K562 (cell line): Measurements from ENCODE around the gene SBK3. TPM values are rescaled to one million over a fixed set of nuclear protein-coding genes. Genes with fewer than 3 reads are reported as not detected.

Experiments
- BMI1 ChIP-seq: fragments of 150-350 bp; IDR thresholded peaks from 2 replicates; pipeline ENCODE4 v1.6.1; 2014; ENCODE audit warnings: low read length
- CBFB ChIP-seq: sonication (generic); formaldehyde crosslinking; IDR thresholded peaks from 2 replicates; pipeline ENCODE4 v1.4.0; 2020; ENCODE audit warnings: mild to moderate bottlenecking, missing genetic modification reagents
- CHD2 ChIP-seq: IDR thresholded peaks from 2 replicates; pipeline ENCODE4 v1.6.1; 2011; ENCODE audit warnings: low read depth, low read length
- CTBP1 ChIP-seq: fragments of 450-650 bp; IDR thresholded peaks from 2 replicates; pipeline ENCODE4 v1.6.1; 2016; ENCODE audit warnings: borderline replicate concordance
- ETS2 ChIP-seq: IDR thresholded peaks from 2 replicates; pipeline ENCODE4 v1.6.1; 2016; ENCODE audit warnings: borderline replicate concordance, missing genetic modification characterization, mild to moderate bottlenecking, moderate library complexity, missing compliant biosample characterization; ENCODE audit not compliant: poor library complexity, severe bottlenecking
- HNRNPL ChIP-seq: fragments of 200-400 bp; formaldehyde crosslinking; IDR thresholded peaks from 2 replicates; pipeline ENCODE4 v1.6.1; 2017; ENCODE audit warnings: low read depth, mild to moderate bottlenecking, low read length
- KLF10 ChIP-seq: fragments of 250-450 bp; sonication (Bioruptor Pico); IDR thresholded peaks from 2 replicates; pipeline ENCODE4 v1.6.1; 2021; ENCODE audit warnings: matching md5 sums
- L3MBTL2 ChIP-seq: fragments of 450-650 bp; IDR thresholded peaks from 2 replicates; pipeline ENCODE4 v1.6.1; 2016; ENCODE audit warnings: mild to moderate bottlenecking, moderate library complexity
- LCOR ChIP-seq: sonication (generic); formaldehyde crosslinking; IDR thresholded peaks from 2 replicates; pipeline ENCODE4 v1.8.0; 2022; ENCODE audit warnings: mild to moderate bottlenecking, missing genetic modification reagents
- MAZ ChIP-seq, 2 experiments: fragments of 450-650 bp in 1 of 2; sonication (generic) in 1 of 2; formaldehyde crosslinking; IDR thresholded peaks in 1 of 2; conservative IDR thresholded peaks in 1 of 2; 2 replicates each; pipeline versions ENCODE4 v1.4.0 to v1.5.0; 2020; ENCODE audit warnings: mild to moderate bottlenecking in 1 of 2, missing genetic modification reagents in 1 of 2
- MEF2D ChIP-seq: conservative IDR thresholded peaks from 2 replicates; pipeline ENCODE4 v1.6.1; 2016; ENCODE audit warnings: low read depth, missing genetic modification characterization, missing compliant biosample characterization
- POLR2G ChIP-seq: fragments of 200-400 bp; formaldehyde crosslinking; IDR thresholded peaks from 2 replicates; pipeline ENCODE4 v1.6.1; 2017; ENCODE audit warnings: low read depth, mild to moderate bottlenecking, antibody characterized with exemption, low read length, moderate library complexity
- POU5F1 ChIP-seq: fragments of 150-350 bp; IDR thresholded peaks from 2 replicates; pipeline ENCODE4 v1.6.1; 2014; ENCODE audit warnings: borderline replicate concordance, low read length, low read depth, mild to moderate bottlenecking; ENCODE audit not compliant: partially characterized antibody
- RBM22 ChIP-seq: fragments of 200-400 bp; formaldehyde crosslinking; IDR thresholded peaks from 2 replicates; pipeline ENCODE4 v1.6.1; 2018; ENCODE audit warnings: low read length, low read depth; ENCODE audit not compliant: poor library complexity, severe bottlenecking
- SETDB1 ChIP-seq: IDR thresholded peaks from one replicate; pipeline ENCODE4 v1.6.1; 2012; ENCODE audit warnings: low read length, control low read depth, inconsistent platforms
- SIN3B ChIP-seq: fragments of 450-650 bp; IDR thresholded peaks from 2 replicates; pipeline ENCODE4 v1.6.1; 2017; ENCODE audit warnings: low read depth, mild to moderate bottlenecking, moderate library complexity
- SP2 ChIP-seq: IDR thresholded peaks from 2 replicates; pipeline ENCODE4 v1.6.1; 2011; ENCODE audit warnings: mild to moderate bottlenecking, low read depth, low read length, moderate library complexity; ENCODE audit not compliant: poor library complexity, severe bottlenecking; ENCODE audit errors: extremely low read depth
- TAF9B ChIP-seq: fragments of 450-650 bp; IDR thresholded peaks from 2 replicates; pipeline ENCODE4 v1.6.1; 2018; ENCODE audit warnings: mild to moderate bottlenecking; ENCODE audit not compliant: partially characterized antibody
- TRIM28 ChIP-seq: fragments of 450-650 bp; IDR thresholded peaks from 2 replicates; pipeline ENCODE4 v1.6.1; 2017
- ZNF408 ChIP-seq: fragments of 250-450 bp; sonication (Bioruptor Pico); IDR thresholded peaks from 2 replicates; pipeline ENCODE4 v1.4.0; 2020; ENCODE audit warnings: low read depth, mild to moderate bottlenecking, moderate library complexity
- ZNF444 ChIP-seq: fragments of 250-450 bp; sonication (Bioruptor Pico); IDR thresholded peaks from 2 replicates; pipeline ENCODE4 v1.4.0; 2020; ENCODE audit warnings: mild to moderate bottlenecking, moderate library complexity
- ZNF551 ChIP-seq: fragments of 250-450 bp; sonication (Bioruptor Pico); IDR thresholded peaks from 2 replicates; pipeline ENCODE4 v1.5.0; 2021; ENCODE audit warnings: mild to moderate bottlenecking, moderate library complexity
- ZNF785 ChIP-seq: fragments of 250-450 bp; sonication (Bioruptor Pico); IDR thresholded peaks from 2 replicates; pipeline ENCODE4 v1.4.0; 2020; ENCODE audit warnings: mild to moderate bottlenecking
- polyA plus RNA-seq, 8 experiments: library from polyadenylated mRNA; depleted of rRNA in 4 of 8; stranded (reverse) in 5 of 8; unstranded in 3 of 8; fragments of >200 nt; fragmentation: Nextera tagmentation in 2 of 8; fragmentation: Illumina TruSeq in 1 of 8; extraction: Ambion mirVana in 2 of 8; extraction: Trizol in 1 of 8; gene quantifications; 2 replicates each; pipeline versions ENCODE4 v1.2.1 to v1.2.3, GENCODE V29; 2011 to 2014; ENCODE audit warnings: inconsistent platforms in 1 of 8, missing spikeins in 1 of 8
- total RNA-seq, 7 experiments: library from RNA; depleted of rRNA in 6 of 7; stranded (reverse); fragments of >200 nt in 6 of 7; fragmentation: Illumina TruSeq in 2 of 7; extraction: Trizol in 2 of 7; gene quantifications; 2 replicates each; pipeline versions ENCODE4 v1.2.1 to v1.2.3, GENCODE V29; 2011 to 2021; ENCODE audit warnings: low replicate concordance in 1 of 7
- TF ChIP-seq, protein P1 (sequence below): fragments of 250-450 bp; sonication (Bioruptor Pico); IDR thresholded peaks from 2 replicates; pipeline ENCODE4 v1.8.0; 2022; ENCODE audit warnings: inconsistent platforms, mild to moderate bottlenecking, moderate library complexity, borderline replicate concordance
- TF ChIP-seq, protein P2 (sequence below): fragments of 450-650 bp; conservative IDR thresholded peaks from 2 replicates; pipeline ENCODE4 v1.6.1; 2016; ENCODE audit warnings: missing genetic modification characterization, low read depth, mild to moderate bottlenecking, control low read depth, missing compliant biosample characterization
- TF ChIP-seq, protein P3 (sequence below): sonication (generic); formaldehyde crosslinking; IDR thresholded peaks from 2 replicates; pipeline ENCODE4 v1.8.0; 2022; ENCODE audit warnings: mild to moderate bottlenecking, missing genetic modification reagents

SBK3 gene
- total and polyA plus RNA-seq, 9 of the 15 experiments (the other 6 are each of a cell fraction or from before 2014, with no cell fraction given) = 0.11 to 0.43 (median 0.13) TPM; not detected in 6

DNA sequence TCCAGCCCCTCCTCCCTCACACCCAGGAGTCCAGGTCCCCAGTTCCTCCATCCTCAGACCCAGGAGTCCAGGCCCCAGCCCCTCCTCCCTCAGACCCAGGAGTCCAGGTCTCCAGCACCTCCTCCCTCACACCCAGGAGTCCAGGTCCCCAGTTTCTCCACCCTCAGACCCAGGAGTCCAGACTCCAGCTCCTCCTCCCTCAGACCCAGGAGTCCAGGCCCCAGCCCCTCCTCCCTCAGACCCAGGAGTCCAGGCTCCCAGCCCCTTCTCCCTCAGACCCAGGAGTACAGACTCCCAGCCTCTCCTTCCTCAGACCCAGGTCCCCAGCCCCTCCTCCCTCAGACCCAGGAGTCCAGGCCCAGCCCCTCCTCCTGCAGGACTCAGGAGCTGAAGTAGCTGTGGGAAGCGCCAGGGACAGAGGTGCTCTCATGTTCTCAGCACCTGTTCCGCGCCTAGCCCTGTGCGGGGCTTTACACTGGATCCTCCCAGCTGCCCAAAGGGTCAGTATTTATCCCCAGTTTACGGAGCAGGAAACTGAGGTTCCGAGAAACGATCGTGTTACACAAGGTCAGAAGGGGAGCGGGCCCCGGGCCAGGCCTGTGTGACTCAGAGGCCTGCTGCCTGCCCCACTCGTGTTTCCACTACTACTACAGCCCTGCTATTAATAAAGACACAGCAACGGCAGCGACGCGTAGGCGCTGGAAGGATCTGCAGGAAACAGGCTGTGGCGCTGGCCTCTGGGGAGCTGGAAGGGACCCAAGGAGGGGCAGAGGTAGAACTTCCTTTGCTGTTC lies 1.7 kb upstream of the SBK3 start (continued):
- TF ChIP-seq, protein P1, sequence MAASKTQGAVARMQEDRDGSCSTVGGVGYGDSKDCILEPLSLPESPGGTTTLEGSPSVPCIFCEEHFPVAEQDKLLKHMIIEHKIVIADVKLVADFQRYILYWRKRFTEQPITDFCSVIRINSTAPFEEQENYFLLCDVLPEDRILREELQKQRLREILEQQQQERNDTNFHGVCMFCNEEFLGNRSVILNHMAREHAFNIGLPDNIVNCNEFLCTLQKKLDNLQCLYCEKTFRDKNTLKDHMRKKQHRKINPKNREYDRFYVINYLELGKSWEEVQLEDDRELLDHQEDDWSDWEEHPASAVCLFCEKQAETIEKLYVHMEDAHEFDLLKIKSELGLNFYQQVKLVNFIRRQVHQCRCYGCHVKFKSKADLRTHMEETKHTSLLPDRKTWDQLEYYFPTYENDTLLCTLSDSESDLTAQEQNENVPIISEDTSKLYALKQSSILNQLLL = no peak
- no peak for TF ChIP-seq TAF9B
- no peak for TF ChIP-seq SIN3B
- TF ChIP-seq, protein P2, sequence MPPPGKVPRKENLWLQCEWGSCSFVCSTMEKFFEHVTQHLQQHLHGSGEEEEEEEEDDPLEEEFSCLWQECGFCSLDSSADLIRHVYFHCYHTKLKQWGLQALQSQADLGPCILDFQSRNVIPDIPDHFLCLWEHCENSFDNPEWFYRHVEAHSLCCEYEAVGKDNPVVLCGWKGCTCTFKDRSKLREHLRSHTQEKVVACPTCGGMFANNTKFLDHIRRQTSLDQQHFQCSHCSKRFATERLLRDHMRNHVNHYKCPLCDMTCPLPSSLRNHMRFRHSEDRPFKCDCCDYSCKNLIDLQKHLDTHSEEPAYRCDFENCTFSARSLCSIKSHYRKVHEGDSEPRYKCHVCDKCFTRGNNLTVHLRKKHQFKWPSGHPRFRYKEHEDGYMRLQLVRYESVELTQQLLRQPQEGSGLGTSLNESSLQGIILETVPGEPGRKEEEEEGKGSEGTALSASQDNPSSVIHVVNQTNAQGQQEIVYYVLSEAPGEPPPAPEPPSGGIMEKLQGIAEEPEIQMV = no peak
- no peak for TF ChIP-seq ETS2 (tag)
- no peak for TF ChIP-seq SP2
- TF ChIP-seq LCOR (CRISPR knock-in tag) = no peak
- no peak for TF ChIP-seq CTBP1
- no peak for TF ChIP-seq TRIM28
- TF ChIP-seq CBFB = no peak
- no peak for TF ChIP-seq KLF10 (CRISPR knock-in tag)
- peak; percentile 36; the same call in 1 of the 2 replicates for TF ChIP-seq L3MBTL2
- TF ChIP-seq ZNF785 (CRISPR knock-in tag) = no peak
- TF ChIP-seq MAZ (CRISPR knock-in tag; conservative IDR thresholded peaks at IDR 0.05 in 1 of 2, IDR thresholded peaks at IDR 0.05 in 1 of 2) = peak in 1 of 2 experiments; percentile 28; a peak in 1 of 4 replicates
- no peak for TF ChIP-seq RBM22
- TF ChIP-seq ZNF444 (CRISPR knock-in tag) = no peak
- no peak for TF ChIP-seq ZNF408
- TF ChIP-seq POU5F1 = no peak
- no peak for TF ChIP-seq CHD2
- TF ChIP-seq POLR2G = peak; percentile 27; the same call in 1 of the 2 replicates
- peak; percentile 58; the same call in 1 of the 2 replicates for TF ChIP-seq MEF2D (tag)
- no peak for TF ChIP-seq HNRNPL
- TF ChIP-seq, protein P3, sequence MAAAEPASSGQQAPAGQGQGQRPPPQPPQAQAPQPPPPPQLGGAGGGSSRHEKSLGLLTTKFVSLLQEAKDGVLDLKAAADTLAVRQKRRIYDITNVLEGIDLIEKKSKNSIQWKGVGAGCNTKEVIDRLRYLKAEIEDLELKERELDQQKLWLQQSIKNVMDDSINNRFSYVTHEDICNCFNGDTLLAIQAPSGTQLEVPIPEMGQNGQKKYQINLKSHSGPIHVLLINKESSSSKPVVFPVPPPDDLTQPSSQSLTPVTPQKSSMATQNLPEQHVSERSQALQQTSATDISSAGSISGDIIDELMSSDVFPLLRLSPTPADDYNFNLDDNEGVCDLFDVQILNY = no peak
- TF ChIP-seq SETDB1 = no peak
- TF ChIP-seq ZNF551 (CRISPR knock-in tag) = no peak
- no peak for TF ChIP-seq BMI1
